Measurements from ENCODE around the gene MS4A15.

DNA sequence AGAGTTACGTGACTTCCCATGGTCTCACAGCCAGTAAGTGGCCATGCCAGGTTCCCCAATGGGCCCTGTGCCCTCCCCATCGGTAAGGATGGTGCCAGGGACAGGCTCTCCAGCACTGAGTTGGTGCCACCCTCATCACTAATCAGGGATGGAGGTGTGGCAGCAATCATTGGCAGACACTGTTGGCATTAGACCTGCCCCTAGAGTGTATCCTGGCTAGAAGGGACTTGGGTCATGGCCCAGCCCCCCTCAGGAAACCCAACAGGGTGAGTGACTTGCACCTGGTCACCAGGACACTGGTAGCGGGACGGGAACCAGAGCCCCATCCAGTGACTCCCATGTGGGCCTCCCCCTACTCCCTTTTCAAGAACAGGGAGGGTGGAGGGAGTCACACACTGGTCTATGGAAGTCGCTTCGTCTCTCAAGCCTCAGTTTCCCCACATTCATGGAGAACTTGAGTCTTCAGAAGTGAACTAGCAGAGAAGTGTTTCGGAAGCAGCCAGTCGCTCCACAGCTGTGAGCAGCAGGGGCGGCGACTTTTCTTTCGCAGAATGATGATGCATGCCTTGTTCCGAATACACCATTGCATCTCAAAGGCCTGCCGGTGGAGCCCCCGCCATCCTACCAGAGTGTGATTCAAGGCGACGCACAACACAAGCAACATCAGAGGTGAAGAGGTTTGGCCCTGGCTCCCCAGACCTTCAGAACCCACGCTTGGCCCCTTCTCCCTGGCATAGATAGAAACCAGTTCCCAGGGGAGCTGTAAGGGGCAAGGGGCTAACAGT, 41.4 kb downstream of the MS4A15 start:
- no peak for TF ChIP-seq EZH2 (IDR thresholded peaks at IDR 0.05; ENCODE audit: borderline replicate concordance, low read length)
- TF ChIP-seq, protein P1, sequence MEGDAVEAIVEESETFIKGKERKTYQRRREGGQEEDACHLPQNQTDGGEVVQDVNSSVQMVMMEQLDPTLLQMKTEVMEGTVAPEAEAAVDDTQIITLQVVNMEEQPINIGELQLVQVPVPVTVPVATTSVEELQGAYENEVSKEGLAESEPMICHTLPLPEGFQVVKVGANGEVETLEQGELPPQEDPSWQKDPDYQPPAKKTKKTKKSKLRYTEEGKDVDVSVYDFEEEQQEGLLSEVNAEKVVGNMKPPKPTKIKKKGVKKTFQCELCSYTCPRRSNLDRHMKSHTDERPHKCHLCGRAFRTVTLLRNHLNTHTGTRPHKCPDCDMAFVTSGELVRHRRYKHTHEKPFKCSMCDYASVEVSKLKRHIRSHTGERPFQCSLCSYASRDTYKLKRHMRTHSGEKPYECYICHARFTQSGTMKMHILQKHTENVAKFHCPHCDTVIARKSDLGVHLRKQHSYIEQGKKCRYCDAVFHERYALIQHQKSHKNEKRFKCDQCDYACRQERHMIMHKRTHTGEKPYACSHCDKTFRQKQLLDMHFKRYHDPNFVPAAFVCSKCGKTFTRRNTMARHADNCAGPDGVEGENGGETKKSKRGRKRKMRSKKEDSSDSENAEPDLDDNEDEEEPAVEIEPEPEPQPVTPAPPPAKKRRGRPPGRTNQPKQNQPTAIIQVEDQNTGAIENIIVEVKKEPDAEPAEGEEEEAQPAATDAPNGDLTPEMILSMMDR (IDR thresholded peaks at IDR 0.05; ENCODE audit: low read length): no peak

Measured in OCI-LY1 (cell line).